ENCODE data around the gene ARHGAP6. TPM values are rescaled to one million over a fixed set of nuclear protein-coding genes. Genes with fewer than 3 reads are reported as not detected.
"Not testable (repeated sequence)": the region's sequence is repeated elsewhere in the genome, so short reads cannot be mapped to it uniquely, and the experiment has no call there.

Gene ARHGAP6
- total RNA-seq, 1 experiment from 2014 or later, result 0.10 TPM

DNA sequence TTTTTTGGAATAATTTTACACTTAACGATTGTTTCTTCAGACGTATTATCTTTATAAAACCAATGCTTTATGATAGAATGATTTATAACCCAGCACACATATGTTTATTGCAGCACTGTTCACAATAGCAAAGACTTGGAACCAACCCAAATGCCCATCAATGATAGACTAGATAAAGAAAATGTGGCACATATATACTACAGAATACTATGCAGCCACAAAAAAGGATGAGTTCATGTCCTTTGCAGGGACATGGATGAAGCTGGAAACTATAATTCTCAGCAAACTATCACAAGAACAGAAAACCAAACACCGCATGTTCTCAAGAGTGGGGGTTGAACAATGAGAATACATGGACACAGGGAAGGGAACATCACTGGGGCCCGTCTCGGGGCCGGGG is 542.6 kb downstream of the ARHGAP6 start:
- intact Hi-C loops (cut with micrococcal nuclease); POLR2A ChIA-PET; H3K4me1 ChIP-seq (ENCODE audit: control insufficient read depth in 1 of 2, insufficient read depth in 2 of 2, low read length in 2 of 2); H3K9me3 ChIP-seq (ENCODE audit: control insufficient read depth in 1 of 2, insufficient read depth in 1 of 2, low read depth in 1 of 2, low read length in 2 of 2); H3K9ac ChIP-seq (ENCODE audit: low read length); H3K4me2 ChIP-seq (ENCODE audit: low read length); H3K27me3 ChIP-seq (ENCODE audit: insufficient read depth, low read length); H2AFZ ChIP-seq (ENCODE audit: low read depth, low read length, poor library complexity, severe bottlenecking); RAD21 ChIA-PET (ENCODE audit: low non-redundant PET in 1 of 2, low total read pairs in 2 of 2, uncharacterized antibody in 2 of 2, unreplicated experiment in 2 of 2); DNase-seq (ENCODE audit: low read depth, low spot score); BruUV-seq (replicated peaks); H3K79me2 ChIP-seq (ENCODE audit: insufficient read depth, low read length); H3K27ac ChIP-seq (ENCODE audit: low read depth, low read length); ATAC-seq; H4K20me1 ChIP-seq (ENCODE audit: insufficient read depth); H3K9me2 ChIP-seq (ENCODE audit: insufficient read depth); CTCF ChIA-PET; H3K4me3 ChIP-seq (replicated peaks in 1 of 2; ENCODE audit: low read depth in 1 of 2, low read length in 2 of 2): not testable (repeated sequence)
- H3K36me3 ChIP-seq (ENCODE audit: control insufficient read depth in 1 of 2, insufficient read depth in 2 of 2, low read length in 2 of 2), result peaks cover 11 to 17% of the 10 kb centered on the region in 2 experiments; a peak in 2 of 4 replicates

DNA sequence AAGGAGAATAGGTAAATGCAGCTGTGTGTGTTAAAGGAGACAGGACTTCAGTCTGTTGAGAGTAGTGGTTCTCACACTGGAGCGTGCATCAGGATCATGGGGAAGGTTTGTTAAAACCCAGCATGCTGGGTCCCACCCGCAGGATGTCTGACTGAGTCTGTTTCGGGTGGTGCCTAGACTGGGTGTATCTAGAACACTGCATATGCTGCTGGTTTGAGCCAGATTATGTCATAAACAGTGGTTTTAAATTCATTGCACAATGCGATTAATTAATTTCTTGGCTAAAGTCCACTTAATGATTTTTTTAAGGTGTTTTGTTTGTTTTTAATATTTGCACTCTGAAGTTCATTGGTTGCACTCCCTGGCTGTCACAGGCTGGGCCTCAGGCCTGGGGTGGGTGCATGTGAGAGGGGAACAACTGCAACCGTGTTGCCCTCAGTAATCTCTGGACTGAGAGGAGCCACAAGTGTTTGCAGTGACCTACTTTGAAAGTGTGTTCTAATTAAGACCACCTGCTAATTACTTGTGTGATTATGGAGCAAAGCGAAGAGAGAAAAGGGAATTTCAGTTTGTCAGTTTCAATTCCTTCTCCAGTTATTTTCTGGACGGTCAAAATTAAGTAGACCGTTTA is 546.3 kb downstream of the ARHGAP6 start:
- CTCF ChIA-PET, result no interaction called here
- Histone ChIP-seq H3K9me3 (ENCODE audit: control insufficient read depth in 1 of 2, insufficient read depth in 1 of 2, low read depth in 1 of 2, low read length in 2 of 2) (no peaks in the 10 kb centered on the region), H3K27ac (ENCODE audit: low read depth, low read length) (no peak overlapping the region), H3K9me2 (ENCODE audit: insufficient read depth) (no peaks in the 10 kb centered on the region), H3K4me1 (ENCODE audit: control insufficient read depth in 1 of 2, insufficient read depth in 2 of 2, low read length in 2 of 2) (no peaks in the 10 kb centered on the region), H3K79me2 (ENCODE audit: insufficient read depth, low read length) (peaks cover 10% of the 10 kb centered on the region), H3K4me3 (replicated peaks in 1 of 2; ENCODE audit: low read depth in 1 of 2, low read length in 2 of 2) (no peak overlapping the region), H3K27me3 (ENCODE audit: insufficient read depth, low read length) (no peaks in the 10 kb centered on the region), H2AFZ (ENCODE audit: low read depth, low read length, poor library complexity, severe bottlenecking) (no peak overlapping the region), H4K20me1 (ENCODE audit: insufficient read depth) (no peaks in the 10 kb centered on the region; the same call in 1 of the 2 replicates), H3K36me3 (ENCODE audit: control insufficient read depth in 1 of 2, insufficient read depth in 2 of 2, low read length in 2 of 2) (peaks cover 36 to 37% of the 10 kb centered on the region in 2 experiments), H3K9ac (ENCODE audit: low read length) (no peak overlapping the region), H3K4me2 (ENCODE audit: low read length) (no peak overlapping the region)
- intact Hi-C loops (cut with micrococcal nuclease), result no loop called here
- POLR2A ChIA-PET, result no interaction called here
- BruUV-seq (replicated peaks), result no TSS peak
- no peak for DNase-seq (ENCODE audit: low read depth, low spot score)
- ATAC-seq, result no peak
- RAD21 ChIA-PET (ENCODE audit: low non-redundant PET in 1 of 2, low total read pairs in 2 of 2, uncharacterized antibody in 2 of 2, unreplicated experiment in 2 of 2), result no interaction called here
- TF ChIP-seq, protein P1, sequence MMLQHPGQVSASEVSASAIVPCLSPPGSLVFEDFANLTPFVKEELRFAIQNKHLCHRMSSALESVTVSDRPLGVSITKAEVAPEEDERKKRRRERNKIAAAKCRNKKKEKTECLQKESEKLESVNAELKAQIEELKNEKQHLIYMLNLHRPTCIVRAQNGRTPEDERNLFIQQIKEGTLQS (IDR thresholded peaks at IDR 0.05), result no peak
- TF ChIP-seq ZNF274 (IDR thresholded peaks at IDR 0.05; ENCODE audit: low read depth, low read length), result no peak
- TF ChIP-seq EZH2 (IDR thresholded peaks at IDR 0.05), result no peak
- no peak for TF ChIP-seq SP1 (IDR thresholded peaks at IDR 0.05; ENCODE audit: low read depth)
- no peak for TF ChIP-seq MAX (IDR thresholded peaks at IDR 0.05)
- TF ChIP-seq YY1 (IDR thresholded peaks at IDR 0.05; ENCODE audit: extremely low read depth, insufficient replicate concordance, low read depth, low read length), result no peak
- no peak for TF ChIP-seq CTCF (IDR thresholded peaks at IDR 0.05 in 2 of 3, conservative IDR thresholded peaks at IDR 0.05 in 1 of 3; ENCODE audit: borderline replicate concordance in 1 of 3, insufficient read depth in 1 of 3, low read depth in 2 of 3, low read length in 2 of 3)
- no peak for TF ChIP-seq JUND (IDR thresholded peaks at IDR 0.05)
- no peak for TF ChIP-seq SRF (IDR thresholded peaks at IDR 0.05; ENCODE audit: low read depth)
- no peak for TF ChIP-seq RAD21 (IDR thresholded peaks at IDR 0.05; ENCODE audit: low read depth)
- no peak for TF ChIP-seq ELF1 (IDR thresholded peaks at IDR 0.05; ENCODE audit: borderline replicate concordance, low read depth)
- no peak for TF ChIP-seq FOSL1 (IDR thresholded peaks at IDR 0.05; ENCODE audit: low read depth)
- TF ChIP-seq POLR2AphosphoS5 (IDR thresholded peaks at IDR 0.05; ENCODE audit: low read depth, low read length), result no peak
- no peak for TF ChIP-seq TCF7L2 (IDR thresholded peaks at IDR 0.05; ENCODE audit: borderline replicate concordance, extremely low read depth, insufficient read depth, insufficient read length)
- no peak for TF ChIP-seq REST (IDR thresholded peaks at IDR 0.05; ENCODE audit: low read depth)

All from HCT116 (cell line).